K562 (cell line): ENCODE measurements around the gene CRYM. TPM values are rescaled to one million over a fixed set of nuclear protein-coding genes. Genes with fewer than 3 reads are reported as not detected.

Experiments
- ATAC-seq: fragments of 200-7000 bp; cut with Tn5 transposase; 3 replicates; pipeline ENCODE4 v1.9.1; 2020; ENCODE audit warnings: moderate library complexity
- BruUV-seq: library from RNA; stranded (reverse); fragments of 400-500 nt; replicated peaks from 2 replicates; lab custom pipeline; 2021; lab: Mats Ljungman, UMichigan
- CTCF ChIA-PET: fragments of 300-600 bp; formaldehyde crosslinking; extraction: SDS; loops from one replicate; lab custom pipeline; 2021; ENCODE audit warnings: low intra/inter-chr PET ratio; lab: Yijun Ruan, JAX
- POLR2A ChIA-PET: fragments of 300-600, 350-650 bp; sonication (Branson Sonifier 250); formaldehyde crosslinking; extraction: SDS; loops from one replicate; lab custom pipeline; 2021; ENCODE audit warnings: antibody characterized with exemption, inconsistent platforms; lab: Yijun Ruan, JAX
- DNase-seq, 4 experiments: peaks; one replicate each; pipeline versions ENCODE4 v3.0.0 to v3.0.0-alpha.2; 2011 to 2018; ENCODE audit warnings: low spot score in 3 of 4, mixed read lengths in 3 of 4; ENCODE audit errors: extremely low read depth in 1 of 4
- FAIRE-seq: peaks from 2 replicates; lab custom pipeline; 2011; peaks lifted over from hg19 to GRCh38; lab: Jason Lieb, UNC
- H2AFZ ChIP-seq: 2 replicates; pipeline ENCODE4 v1.6.0; 2011; ENCODE audit warnings: low read depth, low read length, control low read depth, inconsistent platforms
- H3K27ac ChIP-seq: fragments of 200-600 bp; 3 replicates; pipeline ENCODE4 v1.8.0; 2011; ENCODE audit warnings: low read depth, mild to moderate bottlenecking, control low read depth, inconsistent platforms, low read length, moderate library complexity, mixed read lengths; ENCODE audit errors: extremely low read depth
- H3K27me3 ChIP-seq, 2 experiments: fragments of 300-600 bp in 1 of 2; 2 replicates in 1 of 2; 3 replicates in 1 of 2; pipeline versions ENCODE4 v1.6.0 to v1.8.0; 2011; ENCODE audit warnings: inconsistent platforms in 2 of 2, low read length in 2 of 2, mild to moderate bottlenecking in 1 of 2, mixed read lengths in 1 of 2, moderate library complexity in 1 of 2; ENCODE audit not compliant: control insufficient read depth in 2 of 2, insufficient read depth in 2 of 2
- H3K36me3 ChIP-seq: fragments of 300-600 bp; 3 replicates; pipeline ENCODE4 v1.8.0; 2011; ENCODE audit warnings: mild to moderate bottlenecking, low read length, inconsistent platforms; ENCODE audit not compliant: control insufficient read depth, insufficient read depth
- H3K4me1 ChIP-seq, 2 experiments: fragments of 200-600 bp in 1 of 2; replicated peaks in 1 of 2; 2 replicates in 1 of 2; 3 replicates in 1 of 2; pipeline versions ENCODE4 v1.5.1 to v1.8.0; 2011; ENCODE audit warnings: inconsistent platforms in 2 of 2, low read length in 2 of 2, mild to moderate bottlenecking in 1 of 2, mixed read lengths in 1 of 2, moderate library complexity in 1 of 2; ENCODE audit not compliant: control insufficient read depth in 2 of 2, insufficient read depth in 2 of 2
- H3K4me2 ChIP-seq: 2 replicates; pipeline ENCODE4 v1.6.1; 2011; ENCODE audit warnings: low read length, control low read depth, inconsistent platforms, mixed read lengths; ENCODE audit not compliant: insufficient read depth
- H3K4me3 ChIP-seq: fragments of 200-600 bp; sonication (generic), shearing (Covaris generic); 2 replicates; pipeline ENCODE4 v1.5.1; 2016; ENCODE audit warnings: control low read depth, inconsistent platforms
- H3K79me2 ChIP-seq: fragments of 200-600 bp; 3 replicates; pipeline ENCODE4 v1.8.0; 2011; ENCODE audit warnings: low read length, inconsistent platforms; ENCODE audit not compliant: control insufficient read depth, insufficient read depth
- H3K9ac ChIP-seq, 2 experiments: 2 replicates each; pipeline versions ENCODE4 v1.6.0 to v1.6.1; 2011; ENCODE audit warnings: low read depth in 2 of 2, low read length in 2 of 2, control low read depth in 1 of 2, inconsistent platforms in 1 of 2, mild to moderate bottlenecking in 1 of 2, mixed read lengths in 1 of 2; ENCODE audit not compliant: insufficient read depth in 1 of 2
- H3K9me1 ChIP-seq: one replicate; pipeline ENCODE4 v1.6.0; 2011; ENCODE audit warnings: inconsistent platforms, mild to moderate bottlenecking, low read length, moderate library complexity; ENCODE audit not compliant: control insufficient read depth, insufficient read depth
- H3K9me3 ChIP-seq: replicated peaks from 2 replicates; pipeline ENCODE4 v1.5.1; 2011; ENCODE audit warnings: low read depth, low read length, inconsistent platforms; ENCODE audit not compliant: control insufficient read depth, insufficient read depth
- H4K20me1 ChIP-seq: replicated peaks from 2 replicates; pipeline ENCODE4 v1.6.1; 2011; ENCODE audit warnings: low read length, inconsistent platforms, mixed read lengths; ENCODE audit not compliant: control insufficient read depth, insufficient read depth
- E2F3 ChIP-seq: fragments of 250-450 bp; sonication (Bioruptor Pico); IDR thresholded peaks from 2 replicates; pipeline ENCODE4 v1.4.0; 2020; ENCODE audit warnings: mild to moderate bottlenecking
- KDM2B ChIP-seq: fragments of 250-450 bp; sonication (Bioruptor Pico); IDR thresholded peaks from 2 replicates; pipeline ENCODE4 v1.8.0; 2021; ENCODE audit warnings: mild to moderate bottlenecking, moderate library complexity
- MCM3 ChIP-seq: fragments of 450-650 bp; IDR thresholded peaks from 2 replicates; pipeline ENCODE4 v1.6.1; 2016
- MEF2A ChIP-seq: IDR thresholded peaks from 2 replicates; pipeline ENCODE4 v1.6.1; 2011; ENCODE audit warnings: low read depth, mild to moderate bottlenecking, low read length, moderate library complexity; ENCODE audit not compliant: control insufficient read depth
- POLR3A ChIP-seq: IDR thresholded peaks from 2 replicates; pipeline ENCODE4 v1.6.1; 2011; ENCODE audit warnings: borderline replicate concordance, mild to moderate bottlenecking, moderate library complexity; ENCODE audit not compliant: insufficient read length, insufficient read depth; ENCODE audit errors: extremely low read depth
- TGIF2 ChIP-seq: sonication (generic); formaldehyde crosslinking; IDR thresholded peaks from 2 replicates; pipeline ENCODE4 v1.8.1; 2022; ENCODE audit warnings: mild to moderate bottlenecking, missing genetic modification reagents, moderate library complexity
- ZSCAN29 ChIP-seq: fragments of 450-650 bp; IDR thresholded peaks from 2 replicates; pipeline ENCODE4 v1.6.1; 2017
- WGBS: fragments of 100-300 bp; shearing (Covaris generic); methylation state at CpG from one replicate; pipeline ENCODE4 v1.1.6; 2016; ENCODE audit warnings: low coverage, mixed read lengths; ENCODE audit not compliant: insufficient coverage; ENCODE audit errors: missing lambda C conversion rate; 5-methylcytosine and 5-hydroxymethylcytosine counted together
- in situ Hi-C: fragments of 300-500 bp; cut with MboI; formaldehyde crosslinking; loops from 4 replicates; pipeline ENCODE4 v1.15.0; 2018; ENCODE audit warnings: inconsistent platforms, mixed read lengths
- intact Hi-C: fragments of 100-400 bp; cut with micrococcal nuclease; formaldehyde crosslinking; loops from 2 replicates; pipeline ENCODE4 v1.14.2; 2022
- polyA plus RNA-seq, 8 experiments: library from polyadenylated mRNA; depleted of rRNA in 4 of 8; stranded (reverse) in 5 of 8; unstranded in 3 of 8; fragments of >200 nt; fragmentation: Nextera tagmentation in 2 of 8; fragmentation: Illumina TruSeq in 1 of 8; extraction: Ambion mirVana in 2 of 8; extraction: Trizol in 1 of 8; gene quantifications; 2 replicates each; pipeline versions ENCODE4 v1.2.1 to v1.2.3, GENCODE V29; 2011 to 2014; ENCODE audit warnings: inconsistent platforms in 1 of 8, missing spikeins in 1 of 8
- total RNA-seq, 7 experiments: library from RNA; depleted of rRNA in 6 of 7; stranded (reverse); fragments of >200 nt in 6 of 7; fragmentation: Illumina TruSeq in 2 of 7; extraction: Trizol in 2 of 7; gene quantifications; 2 replicates each; pipeline versions ENCODE4 v1.2.1 to v1.2.3, GENCODE V29; 2011 to 2021; ENCODE audit warnings: low replicate concordance in 1 of 7
- TF ChIP-seq, protein P1 (sequence below): sonication (generic); formaldehyde crosslinking; IDR thresholded peaks from 2 replicates; pipeline ENCODE4 v1.8.1; 2022; ENCODE audit warnings: missing genetic modification reagents

CRYM gene
- total and polyA plus RNA-seq, 9 of the 15 experiments (the other 6 are each of a cell fraction or from before 2014, with no cell fraction given), result 0.08 to 0.98 (median 0.47) TPM

- in situ Hi-C loops (no loop called here), intact Hi-C loops (no loop called here)
- Histone ChIP-seq H3K36me3 (no peaks in the 10 kb centered on the region), H4K20me1 (no peaks in the 10 kb centered on the region), H3K9me1 (no peaks in the 10 kb centered on the region), H3K4me3 (no peak overlapping the region), H3K4me1 (peaks cover 4 to 5% of the 10 kb centered on the region in 2 experiments; a peak in 4 of 5 replicates), H3K27me3 (peaks cover under 1 to 5% of the 10 kb centered on the region in 2 experiments; a peak in 3 of 5 replicates), H3K27ac (no peak overlapping the region), H2AFZ (no peak overlapping the region), H3K79me2 (no peaks in the 10 kb centered on the region), H3K9me3 (no peaks in the 10 kb centered on the region), H3K9ac (no peak overlapping the region), H3K4me2 (no peak overlapping the region)
- ATAC-seq, result no peak
- FAIRE-seq, result no peak
- TF ChIP-seq, protein P1, sequence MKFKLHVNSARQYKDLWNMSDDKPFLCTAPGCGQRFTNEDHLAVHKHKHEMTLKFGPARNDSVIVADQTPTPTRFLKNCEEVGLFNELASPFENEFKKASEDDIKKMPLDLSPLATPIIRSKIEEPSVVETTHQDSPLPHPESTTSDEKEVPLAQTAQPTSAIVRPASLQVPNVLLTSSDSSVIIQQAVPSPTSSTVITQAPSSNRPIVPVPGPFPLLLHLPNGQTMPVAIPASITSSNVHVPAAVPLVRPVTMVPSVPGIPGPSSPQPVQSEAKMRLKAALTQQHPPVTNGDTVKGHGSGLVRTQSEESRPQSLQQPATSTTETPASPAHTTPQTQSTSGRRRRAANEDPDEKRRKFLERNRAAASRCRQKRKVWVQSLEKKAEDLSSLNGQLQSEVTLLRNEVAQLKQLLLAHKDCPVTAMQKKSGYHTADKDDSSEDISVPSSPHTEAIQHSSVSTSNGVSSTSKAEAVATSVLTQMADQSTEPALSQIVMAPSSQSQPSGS (CRISPR knock-in tag), result no peak
- no peak for TF ChIP-seq E2F3 (CRISPR knock-in tag)
- TF ChIP-seq POLR3A, result no peak
- no peak for TF ChIP-seq ZSCAN29
- no peak for TF ChIP-seq TGIF2 (CRISPR knock-in tag)
- no peak for TF ChIP-seq MCM3
- no peak for TF ChIP-seq KDM2B
- TF ChIP-seq MEF2A, result no peak
- ChIA-PET CTCF (no interaction called here), POLR2A (no interaction called here)
- no peak for DNase-seq
- BruUV-seq, result no TSS peak
- 0% methylated on average over 2 of the region's 2 CpGs for WGBS
These were observed 35.3 kb downstream of the CRYM start for GRCh38 chr16:21242756-21243155.
